ENCODE data around the gene BOD1L1.
"Not testable (repeated sequence)": the region's sequence is repeated elsewhere in the genome, so short reads cannot be mapped to it uniquely, and the experiment has no call there.

Gene BOD1L1

DNA sequence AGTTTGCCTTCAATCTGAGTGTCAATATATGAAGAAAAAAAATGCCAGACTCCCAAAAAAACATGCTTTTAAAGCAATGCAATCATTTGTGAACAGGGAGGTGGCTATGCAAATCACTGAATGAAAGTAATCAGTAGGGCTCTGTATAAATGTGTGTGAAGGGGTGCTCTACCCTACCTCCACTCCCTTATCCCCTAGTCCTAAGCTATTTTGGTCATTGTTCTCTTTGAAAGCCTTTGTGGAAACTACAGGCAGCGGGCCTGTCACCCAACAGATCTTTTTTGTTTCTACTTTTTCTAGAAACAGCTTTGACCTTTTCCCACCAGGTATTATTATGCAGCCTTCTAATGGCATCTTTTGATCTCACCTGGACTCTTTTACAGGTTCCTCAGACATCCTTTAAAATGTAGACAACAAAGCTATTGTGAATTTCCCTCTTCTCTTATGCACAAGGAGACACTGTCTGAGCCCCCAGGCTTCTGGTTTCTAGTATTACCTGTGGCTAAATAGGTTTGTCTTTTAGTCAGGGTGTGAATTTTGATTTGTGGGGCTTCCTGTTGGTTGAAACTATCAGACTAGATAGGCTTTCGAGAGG, 9.2 kb downstream of the BOD1L1 start:
- no peak for DNase-seq

DNA sequence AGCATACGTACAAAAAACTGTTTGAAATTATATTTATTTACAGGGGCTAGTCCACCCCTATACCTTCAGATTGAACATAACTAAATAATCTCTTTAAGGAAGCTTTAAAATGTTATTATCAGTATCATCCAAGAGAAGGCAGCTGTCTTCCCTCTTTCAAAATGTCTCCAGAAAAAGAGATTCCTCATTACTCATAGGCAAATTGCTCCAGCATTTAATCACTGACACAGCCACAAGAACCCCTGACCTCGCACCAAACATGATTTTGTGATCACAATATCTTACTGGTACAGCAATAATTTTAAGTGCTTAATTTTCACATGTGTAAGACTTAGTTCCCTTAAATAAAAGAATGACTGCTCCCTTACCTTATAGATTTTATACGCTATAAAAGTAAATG, 9.7 kb downstream of the BOD1L1 start:
- no peak for DNase-seq

DNA sequence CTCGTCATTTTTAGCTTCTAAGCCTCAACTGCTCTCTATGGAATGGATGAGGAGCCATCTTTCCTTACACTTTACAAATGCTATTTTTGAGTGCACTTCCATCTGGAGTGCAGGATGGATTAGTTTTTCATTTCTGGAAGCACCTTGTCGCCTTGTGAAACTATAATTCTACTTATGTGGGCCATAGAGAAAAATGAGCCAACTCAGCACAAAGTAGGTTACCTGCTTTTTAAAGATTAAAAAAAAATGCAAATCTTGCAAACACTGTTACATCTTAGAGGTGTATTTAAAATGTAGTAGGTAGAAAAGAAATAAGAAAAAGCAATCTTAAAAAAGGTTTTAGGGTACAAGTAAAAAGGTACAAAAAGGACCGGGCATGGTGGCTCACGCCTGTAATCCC, 10.9 kb downstream of the BOD1L1 start:
- DNase-seq = no peak

DNA sequence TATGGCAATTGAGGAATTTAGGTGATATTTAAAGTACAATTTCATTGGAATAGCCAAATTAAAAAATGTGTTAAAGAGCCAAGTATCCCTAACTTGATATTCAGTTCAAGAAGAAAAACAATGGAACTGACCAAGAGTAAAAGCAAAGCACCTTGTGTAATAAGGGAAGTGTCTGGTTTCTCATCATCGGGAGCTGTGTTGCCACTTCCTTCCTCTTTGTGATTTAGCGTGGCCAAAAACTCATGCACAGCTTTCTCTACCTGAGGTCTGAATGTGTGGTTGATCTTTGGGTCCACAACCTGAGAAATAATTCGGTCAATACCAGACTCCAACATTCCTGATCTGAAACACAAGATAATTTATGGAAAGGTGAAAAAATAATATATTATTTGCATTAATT, 12.4 kb downstream of the BOD1L1 start:
- DNase-seq = no peak

DNA sequence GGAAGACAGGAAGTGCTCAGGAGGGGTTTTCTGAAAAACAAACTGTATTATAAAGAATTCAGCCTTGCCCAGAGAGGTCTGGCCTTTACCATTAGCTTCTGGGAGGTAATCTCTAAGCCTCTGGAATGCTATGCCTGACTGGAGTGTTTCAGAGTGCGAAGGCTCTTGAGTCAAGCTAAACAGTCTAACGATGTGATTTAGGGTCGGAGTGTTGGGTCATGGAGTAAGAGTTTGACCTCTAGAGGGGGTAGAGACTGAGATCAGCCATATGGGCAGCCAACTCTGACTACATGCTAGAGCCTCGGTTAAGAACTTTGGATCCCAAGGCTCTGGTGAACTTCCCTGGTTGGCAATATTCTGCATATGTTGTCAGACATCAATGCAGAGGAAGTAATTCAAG, 15.0 kb downstream of the BOD1L1 start:
- no peak for DNase-seq

DNA sequence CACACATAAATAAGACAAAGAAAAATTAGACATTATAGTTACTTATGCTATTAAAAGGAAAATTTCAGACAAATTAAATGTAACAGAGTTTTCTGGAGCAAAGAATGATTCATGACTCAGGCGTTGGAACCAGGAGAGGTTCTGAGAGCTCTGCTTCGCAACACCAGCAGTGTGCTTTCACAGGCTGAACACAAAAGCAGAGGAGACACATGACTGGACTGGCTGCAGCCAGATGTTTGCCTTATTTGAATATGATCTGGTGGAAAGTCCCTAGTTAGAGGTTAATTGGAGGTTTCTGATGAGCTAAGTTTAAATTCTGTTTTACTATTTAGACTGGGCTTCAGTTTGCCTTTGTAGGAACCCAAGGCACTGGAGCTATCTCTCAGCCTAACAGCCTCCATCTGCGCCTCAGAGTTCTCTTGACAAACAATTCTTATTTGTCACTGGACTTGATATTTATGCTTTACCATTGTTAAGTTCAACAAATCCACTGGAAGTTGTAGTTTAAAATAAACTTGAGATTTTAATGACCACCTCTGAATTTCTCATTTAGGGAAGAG, 16.2 kb downstream of the BOD1L1 start:
- no peak for DNase-seq

DNA sequence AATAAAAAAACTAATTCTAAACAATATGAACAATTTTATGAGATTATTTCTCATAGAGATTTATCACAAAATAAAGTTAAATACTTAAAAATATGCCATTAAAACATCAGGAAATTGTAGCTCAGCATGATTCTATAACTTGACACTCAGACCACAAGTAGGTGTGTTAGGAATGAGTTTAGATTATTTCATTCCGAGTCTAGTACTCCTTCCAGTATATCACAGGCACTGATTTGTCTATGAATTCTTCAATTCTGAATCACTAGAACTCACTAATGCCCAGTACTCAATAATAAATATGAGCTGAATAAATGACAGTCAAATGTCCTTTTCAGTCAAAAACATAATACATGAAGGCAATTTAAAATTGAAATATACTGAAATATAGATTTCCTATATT, 22.2 kb downstream of the BOD1L1 start:
- DNase-seq = no peak

DNA sequence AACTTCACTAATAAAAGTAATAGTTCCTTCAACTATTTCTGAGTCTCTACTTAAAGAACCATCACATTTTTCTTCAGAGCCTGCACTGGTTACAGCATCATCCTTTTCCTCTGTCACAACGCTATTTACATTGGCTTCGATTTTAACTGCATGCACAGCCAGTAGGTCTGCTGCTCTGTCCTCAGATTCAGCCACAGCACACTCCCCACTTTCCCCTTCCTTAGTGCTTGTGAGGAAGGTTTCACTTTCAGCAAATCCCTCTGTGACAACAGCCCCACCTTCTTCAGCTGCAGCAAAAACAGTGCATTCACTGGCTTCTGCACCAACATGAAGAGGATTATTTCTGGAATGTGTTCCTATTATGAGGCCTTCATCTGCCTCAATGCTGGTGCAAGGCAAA, 25.7 kb downstream of the BOD1L1 start:
- no peak for DNase-seq

DNA sequence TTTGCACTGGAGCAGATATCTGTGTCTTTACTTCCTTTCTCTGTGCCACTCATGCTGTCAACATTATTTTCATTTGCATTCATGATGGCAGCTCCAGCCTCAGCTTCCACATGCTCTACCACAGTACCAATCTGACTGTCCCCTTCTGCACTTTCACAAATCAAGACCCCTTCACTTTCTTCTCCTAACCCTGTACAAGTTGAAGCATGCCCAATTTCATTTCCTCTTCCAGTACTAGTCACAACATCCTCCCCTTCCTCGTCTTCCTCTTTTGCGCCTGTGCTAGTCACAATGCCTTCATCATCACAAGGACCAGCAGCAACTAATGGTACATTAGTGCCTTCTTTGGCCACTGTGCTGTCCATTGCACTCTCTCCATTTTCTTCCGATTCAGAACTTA, 26.5 kb downstream of the BOD1L1 start:
- DNase-seq = no peak

DNA sequence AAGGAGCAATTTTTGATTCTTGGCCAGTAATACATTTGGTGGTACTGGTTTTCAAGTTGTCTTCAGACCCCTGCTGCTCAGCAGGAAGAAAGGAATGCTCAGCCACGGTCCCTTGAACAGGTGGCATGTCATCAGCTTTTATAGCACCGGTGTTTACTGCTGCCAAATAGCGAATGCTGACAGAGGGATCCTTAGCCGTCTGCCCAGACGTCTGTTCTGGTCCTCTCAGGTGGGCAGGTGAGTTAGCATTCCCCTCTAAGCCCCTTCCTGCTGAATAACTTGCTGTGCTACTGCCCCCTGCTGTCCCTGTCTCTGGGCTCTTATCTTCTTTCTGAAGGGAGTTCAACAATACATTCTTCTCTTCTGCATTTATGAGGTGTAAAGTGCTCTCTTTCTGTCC, 28.4 kb downstream of the BOD1L1 start:
- DNase-seq = no peak

DNA sequence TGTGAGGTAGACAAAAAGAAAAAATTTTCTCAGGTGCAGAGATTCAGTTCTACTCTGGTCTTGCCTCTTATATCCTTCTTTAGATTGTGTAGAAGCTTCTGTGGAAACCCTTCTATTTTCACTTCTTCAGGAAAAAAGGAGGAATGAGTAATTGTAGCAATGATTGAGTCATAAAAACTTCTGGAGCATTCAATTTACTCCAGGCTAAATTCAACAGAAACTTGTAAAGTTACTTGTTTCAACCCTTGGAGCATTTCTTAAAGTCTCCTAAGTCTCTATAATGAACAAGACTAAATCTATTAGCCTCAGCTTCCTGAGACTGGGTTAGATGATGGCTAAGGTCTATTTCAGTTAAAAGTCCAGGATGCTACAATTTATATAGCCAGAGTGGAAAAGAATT, 29.9 kb downstream of the BOD1L1 start:
- no peak for DNase-seq

DNA sequence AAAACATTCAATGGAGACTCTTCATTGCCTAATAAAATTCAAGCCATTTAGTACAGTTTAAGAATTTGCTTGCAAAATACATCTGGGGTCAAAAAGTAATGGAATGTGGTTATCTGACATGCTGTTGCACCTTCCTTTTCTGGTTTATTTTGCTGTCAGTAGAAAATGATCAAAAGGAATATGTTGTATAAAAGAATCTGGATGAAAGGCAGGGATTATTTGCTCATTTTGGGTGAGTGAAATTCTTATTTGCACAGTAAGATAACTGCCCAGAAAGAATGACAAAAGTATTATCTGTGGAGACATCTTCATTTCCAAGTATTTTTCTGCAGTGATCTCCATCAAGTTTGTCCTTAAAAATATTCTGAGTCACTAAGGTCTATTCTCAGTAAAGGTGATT, 30.4 kb downstream of the BOD1L1 start:
- DNase-seq = no peak

DNA sequence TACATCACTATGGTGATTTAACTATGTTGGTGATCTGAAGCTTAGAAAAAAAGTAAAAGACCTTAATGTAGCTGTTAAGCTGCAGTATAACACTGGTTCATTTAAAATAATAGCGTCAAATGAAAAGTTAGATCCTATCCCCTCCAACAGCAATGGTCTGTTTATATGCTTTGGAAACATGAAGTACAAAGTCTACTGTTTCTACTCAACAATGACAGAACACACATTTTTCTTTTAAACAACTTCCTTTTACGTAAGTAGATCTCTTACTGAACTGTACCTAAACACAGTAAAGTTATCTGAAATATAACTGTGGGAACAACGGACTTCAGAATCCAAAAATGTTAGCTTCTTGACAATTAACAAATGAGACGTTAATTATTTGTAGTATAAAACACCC, 35.3 kb downstream of the BOD1L1 start:
- no peak for DNase-seq

DNA sequence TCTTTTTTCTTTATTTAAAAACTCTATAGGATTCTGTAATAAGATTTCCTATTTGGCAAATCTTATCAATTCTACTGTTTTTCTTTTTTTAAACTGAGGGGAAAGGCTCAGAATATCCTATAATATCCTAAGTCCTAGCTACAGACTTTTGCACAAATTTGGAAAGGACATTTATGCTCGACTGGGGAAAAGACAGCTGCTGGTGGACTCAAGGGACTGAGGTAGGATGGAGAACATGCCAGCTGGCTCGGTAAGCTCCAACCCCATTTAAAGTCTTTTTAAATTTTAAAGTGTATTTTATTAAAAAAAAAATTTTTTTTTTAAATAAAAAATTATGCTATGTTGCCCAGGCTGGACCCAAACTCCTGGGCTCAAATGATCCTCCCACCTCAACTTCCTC, 36.8 kb downstream of the BOD1L1 start:
- no peak for DNase-seq

DNA sequence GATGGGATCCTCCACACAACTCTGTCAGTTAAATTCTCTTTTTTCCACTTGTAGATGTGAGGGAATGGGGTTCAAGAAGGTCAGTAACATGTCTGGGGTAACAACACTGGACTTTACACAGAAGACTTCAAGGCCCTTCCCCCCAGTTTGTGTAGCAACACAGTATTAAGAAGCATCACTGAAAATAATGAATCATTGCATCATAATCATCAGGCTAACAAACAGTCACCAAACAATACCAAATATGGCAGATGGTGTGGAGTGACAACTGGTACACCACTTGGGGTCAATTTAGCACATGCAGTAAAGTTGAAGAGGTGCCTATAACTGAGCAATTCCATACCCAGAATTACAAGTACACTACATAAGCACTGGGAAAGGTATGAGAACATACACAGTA, 38.6 kb downstream of the BOD1L1 start:
- no peak for DNase-seq

DNA sequence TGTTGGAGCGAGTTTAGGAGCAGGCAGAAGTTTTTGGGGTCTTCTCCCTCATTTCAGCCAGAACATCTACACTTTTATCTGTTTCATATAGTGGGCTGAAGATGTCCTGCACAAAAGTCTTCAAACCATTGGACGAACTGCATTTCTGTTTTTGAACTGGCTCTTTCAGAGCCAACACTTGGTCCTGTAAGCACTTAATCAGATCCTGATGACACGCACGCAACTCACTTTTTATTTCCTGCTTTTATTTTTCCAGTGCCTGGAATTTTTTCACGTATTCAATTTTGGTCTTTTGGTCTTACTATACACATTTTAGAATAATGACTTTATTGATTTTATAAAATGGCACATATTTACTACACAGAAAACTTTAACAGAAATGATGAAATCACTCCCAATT, 43.0 kb downstream of the BOD1L1 start:
- DNase-seq = no peak

DNA sequence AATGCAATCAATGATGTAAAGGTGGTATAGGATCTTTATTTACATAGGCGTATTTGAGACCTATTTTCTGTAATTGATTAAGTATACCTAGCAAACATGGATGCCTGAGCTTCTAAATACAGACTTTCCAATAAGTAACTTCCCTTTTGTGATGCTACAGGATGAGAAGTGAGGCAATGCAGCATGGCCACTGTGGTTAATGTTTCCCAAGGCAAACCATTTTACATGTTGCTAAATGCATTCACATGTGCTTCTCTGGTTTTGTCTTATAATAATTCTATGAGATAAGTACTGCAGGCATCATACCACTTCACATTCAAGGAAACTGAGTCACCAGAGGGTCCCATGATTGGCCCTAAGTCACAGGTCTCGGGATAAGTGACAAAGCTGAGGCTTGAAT, 47.5 kb downstream of the BOD1L1 start:
- DNase-seq = no peak

DNA sequence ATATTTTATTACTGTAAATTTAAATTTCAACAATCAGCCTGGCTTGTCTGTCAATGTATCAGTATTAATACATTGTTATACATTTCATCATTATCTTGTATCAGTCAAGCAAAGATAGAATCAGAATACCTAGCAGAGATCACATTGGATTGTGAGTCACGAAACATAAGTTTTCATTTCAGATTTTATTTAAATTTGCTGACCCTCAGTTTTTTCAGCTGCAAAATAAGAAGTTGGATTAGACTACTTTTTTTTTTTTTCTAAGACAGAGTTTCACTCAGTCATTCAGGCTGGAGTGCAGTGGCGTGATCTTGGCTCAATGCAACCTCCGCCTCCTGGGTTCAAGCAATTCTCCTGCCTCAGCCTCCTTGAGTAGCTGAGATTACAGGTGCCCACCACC, 49.9 kb downstream of the BOD1L1 start:
- no peak for DNase-seq

DNA sequence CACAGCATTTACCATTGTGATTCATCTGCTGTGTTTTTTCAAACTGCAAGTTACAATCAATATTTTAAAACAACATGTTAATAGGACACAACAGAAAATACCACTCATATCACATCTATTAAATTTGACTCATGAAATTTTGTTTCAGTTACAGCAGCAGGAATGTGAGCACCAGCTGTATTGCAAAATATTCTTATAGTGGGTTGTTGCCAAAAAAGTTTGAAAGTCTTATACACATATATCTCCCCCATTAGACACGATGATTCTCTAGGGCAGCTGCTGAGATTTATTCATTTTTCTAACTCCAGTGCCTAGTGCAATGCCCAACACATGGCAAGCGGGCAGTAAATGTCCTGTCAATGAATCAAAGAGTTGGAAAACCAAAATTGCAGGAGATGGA, 56.6 kb downstream of the BOD1L1 start:
- DNase-seq = no peak

DNA sequence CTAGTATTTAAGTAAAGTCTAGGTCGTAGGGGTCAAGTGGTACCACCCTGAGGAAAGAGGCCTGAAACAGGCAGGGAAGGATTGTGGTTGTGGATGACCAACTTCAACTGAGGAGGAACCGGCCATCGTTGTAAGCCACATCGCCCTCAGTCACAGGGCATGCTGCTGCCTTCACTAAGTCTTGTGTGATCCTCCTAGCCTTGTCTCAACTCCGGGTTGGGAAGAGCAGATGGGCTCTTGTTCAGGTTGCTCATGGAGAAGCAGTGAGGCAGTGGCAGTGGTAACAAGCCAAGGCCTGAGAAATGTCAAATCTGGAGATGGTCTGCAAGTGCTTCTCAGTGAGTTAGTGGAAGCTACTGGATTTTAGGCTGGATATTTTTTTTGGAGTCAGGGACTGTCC, 60.4 kb downstream of the BOD1L1 start:
- no peak for DNase-seq

DNA sequence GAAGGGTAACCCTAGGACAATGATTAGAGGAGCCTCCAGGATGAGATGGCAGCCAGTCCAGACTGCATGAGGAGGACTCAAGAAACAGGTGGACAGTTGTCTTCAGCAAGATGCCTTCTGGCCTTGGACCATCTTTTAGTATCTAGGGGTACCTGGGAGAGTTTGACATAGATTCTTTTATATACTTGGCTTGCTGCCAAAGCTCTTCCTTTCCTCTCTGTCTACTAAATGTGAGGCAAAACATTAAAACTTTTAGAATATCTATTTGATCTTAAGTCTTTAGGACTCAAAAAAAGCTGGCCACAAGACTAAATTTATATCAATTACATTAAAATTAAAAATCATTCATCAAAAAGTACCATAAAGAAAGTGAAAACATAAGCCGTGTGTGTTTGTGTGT, 64.6 kb downstream of the BOD1L1 start:
- DNase-seq = no peak

DNA sequence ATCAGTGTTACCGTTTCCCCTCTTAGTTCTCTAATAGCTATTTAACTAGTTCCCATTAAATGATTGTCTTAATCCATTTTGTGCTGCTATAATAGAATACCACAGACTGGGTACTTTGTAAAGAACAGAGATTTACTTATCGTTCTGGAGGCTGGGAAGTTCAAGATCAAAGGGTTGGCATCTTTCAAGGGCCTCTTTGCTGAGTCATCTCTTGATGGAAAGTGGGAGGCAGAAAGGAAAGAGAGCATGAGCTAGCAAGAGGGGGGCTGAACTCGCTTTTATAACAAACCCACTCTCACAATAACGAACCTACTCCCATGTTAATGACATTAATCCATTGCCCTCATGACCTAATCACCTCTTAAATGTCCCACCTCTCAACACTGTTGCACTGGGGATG, 65.9 kb downstream of the BOD1L1 start:
- no peak for DNase-seq

DNA sequence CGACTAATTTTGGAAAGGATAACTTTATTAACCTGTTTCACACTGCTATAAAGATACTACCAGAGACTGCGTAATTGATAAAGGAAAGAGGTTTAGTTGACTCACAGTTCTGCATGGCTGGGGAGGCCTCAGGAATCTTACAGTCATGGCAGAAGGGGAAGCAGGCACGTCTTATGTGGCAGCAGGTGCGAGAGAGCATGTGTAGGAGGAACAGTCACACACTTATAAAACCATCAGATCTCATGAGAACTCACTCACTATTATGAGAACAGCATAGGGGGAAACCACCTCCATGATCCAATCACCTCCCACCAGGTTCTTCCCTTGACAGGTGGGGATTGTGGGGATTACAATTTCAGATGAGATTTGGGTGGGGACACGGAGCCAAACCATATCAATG, 67.4 kb downstream of the BOD1L1 start:
- DNase-seq = not testable (repeated sequence)

DNA sequence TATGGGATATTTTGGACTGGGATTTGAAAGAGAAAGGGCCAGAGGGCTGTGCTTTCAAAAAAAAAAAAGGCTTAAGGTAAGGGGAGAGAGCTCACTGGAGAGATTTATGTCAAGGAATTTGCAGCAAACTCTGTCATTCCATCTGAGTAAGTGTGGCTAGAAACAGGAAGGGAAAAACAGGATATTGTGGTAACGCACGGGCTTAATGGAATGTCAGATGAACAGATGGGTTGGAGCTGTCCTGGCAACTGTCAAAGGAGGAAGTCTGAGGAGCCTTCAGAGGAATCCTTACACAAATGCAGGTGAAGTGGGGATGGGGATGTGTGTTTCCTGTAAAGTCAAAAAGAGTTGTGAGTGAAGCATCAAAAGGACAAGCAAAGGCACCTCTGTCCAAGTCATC, 68.1 kb downstream of the BOD1L1 start:
- no peak for DNase-seq

DNA sequence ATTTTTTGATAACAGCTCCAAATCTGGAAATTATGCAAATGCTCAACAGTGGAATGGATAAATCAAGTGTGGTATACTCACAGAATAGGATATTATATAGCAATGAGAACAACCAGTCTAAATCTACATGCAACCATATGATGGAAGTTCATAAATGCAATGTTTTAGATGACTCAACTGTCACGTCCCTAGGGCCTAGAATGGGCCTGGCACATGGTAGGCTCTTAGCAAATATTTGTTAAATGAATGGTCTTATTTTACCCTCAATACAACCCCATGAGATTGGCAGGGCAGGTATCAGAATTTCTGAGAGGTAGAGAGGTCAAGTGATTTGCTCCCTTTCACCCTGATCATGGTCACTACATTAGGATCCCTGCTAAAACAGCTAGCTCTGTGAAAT, 68.6 kb downstream of the BOD1L1 start:
- no peak for DNase-seq

DNA sequence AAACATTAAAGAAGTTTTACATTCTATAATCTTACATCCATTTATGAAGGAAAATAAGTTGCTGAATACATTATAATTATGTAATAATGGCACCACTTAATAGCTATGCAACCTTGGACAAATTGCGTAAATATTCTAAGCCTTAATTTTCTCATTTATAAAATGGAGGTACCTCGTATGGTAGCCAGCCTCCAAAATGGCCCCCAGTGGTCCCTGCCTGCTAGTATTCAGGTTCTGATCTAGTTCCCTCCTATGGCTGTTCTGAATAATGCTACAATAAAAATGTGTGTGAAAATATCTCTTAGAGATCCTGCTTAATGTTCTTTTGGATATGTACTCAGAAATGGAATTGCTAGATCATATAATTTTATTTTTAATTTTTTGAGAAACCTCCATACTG, 72.2 kb downstream of the BOD1L1 start:
- no peak for DNase-seq
